ENCODE data around the gene PIGS. TPM values are rescaled to one million over a fixed set of nuclear protein-coding genes. Genes with fewer than 3 reads are reported as not detected.

Gene PIGS
- total RNA-seq, 1 donor from 2014 or later, result 63.1 TPM

DNA sequence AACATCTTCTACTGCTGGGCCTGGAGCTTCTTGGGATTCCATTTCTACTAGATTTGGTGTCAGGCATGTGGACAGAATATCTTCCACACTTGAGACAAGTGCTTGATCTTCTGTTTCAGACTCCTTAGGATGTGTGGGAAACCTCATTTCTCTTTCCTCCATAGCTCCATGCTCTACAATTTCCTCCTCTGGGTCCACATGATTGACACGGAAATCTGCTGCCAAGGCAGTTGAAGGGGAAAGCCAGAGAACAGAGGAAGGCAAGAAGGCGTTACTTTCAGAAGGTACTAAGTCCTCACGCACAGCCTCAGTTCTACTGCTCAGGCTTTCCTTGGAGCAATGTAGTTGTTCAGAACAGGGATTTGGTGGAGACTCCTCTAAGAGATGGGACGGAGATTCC is 20.9 kb upstream of the PIGS start:
- Mint-ChIP-seq H3K9me3 (ENCODE audit: unreplicated experiment) (no peaks in the 10 kb centered on the region), H3K36me3 (ENCODE audit: unreplicated experiment) (no peaks in the 10 kb centered on the region), H3K27ac (ENCODE audit: unreplicated experiment) (no peak overlapping the region), H3K27me3 (ENCODE audit: unreplicated experiment) (no peaks in the 10 kb centered on the region), H3K4me1 (ENCODE audit: low read depth, unreplicated experiment) (no peaks in the 10 kb centered on the region), H3K4me3 (ENCODE audit: unreplicated experiment) (no peak overlapping the region)
- TF ChIP-seq, protein P1, sequence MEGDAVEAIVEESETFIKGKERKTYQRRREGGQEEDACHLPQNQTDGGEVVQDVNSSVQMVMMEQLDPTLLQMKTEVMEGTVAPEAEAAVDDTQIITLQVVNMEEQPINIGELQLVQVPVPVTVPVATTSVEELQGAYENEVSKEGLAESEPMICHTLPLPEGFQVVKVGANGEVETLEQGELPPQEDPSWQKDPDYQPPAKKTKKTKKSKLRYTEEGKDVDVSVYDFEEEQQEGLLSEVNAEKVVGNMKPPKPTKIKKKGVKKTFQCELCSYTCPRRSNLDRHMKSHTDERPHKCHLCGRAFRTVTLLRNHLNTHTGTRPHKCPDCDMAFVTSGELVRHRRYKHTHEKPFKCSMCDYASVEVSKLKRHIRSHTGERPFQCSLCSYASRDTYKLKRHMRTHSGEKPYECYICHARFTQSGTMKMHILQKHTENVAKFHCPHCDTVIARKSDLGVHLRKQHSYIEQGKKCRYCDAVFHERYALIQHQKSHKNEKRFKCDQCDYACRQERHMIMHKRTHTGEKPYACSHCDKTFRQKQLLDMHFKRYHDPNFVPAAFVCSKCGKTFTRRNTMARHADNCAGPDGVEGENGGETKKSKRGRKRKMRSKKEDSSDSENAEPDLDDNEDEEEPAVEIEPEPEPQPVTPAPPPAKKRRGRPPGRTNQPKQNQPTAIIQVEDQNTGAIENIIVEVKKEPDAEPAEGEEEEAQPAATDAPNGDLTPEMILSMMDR (IDR thresholded peaks at IDR 0.05; ENCODE audit: partially characterized antibody, unreplicated experiment), result no peak
- no peak for DNase-seq

DNA sequence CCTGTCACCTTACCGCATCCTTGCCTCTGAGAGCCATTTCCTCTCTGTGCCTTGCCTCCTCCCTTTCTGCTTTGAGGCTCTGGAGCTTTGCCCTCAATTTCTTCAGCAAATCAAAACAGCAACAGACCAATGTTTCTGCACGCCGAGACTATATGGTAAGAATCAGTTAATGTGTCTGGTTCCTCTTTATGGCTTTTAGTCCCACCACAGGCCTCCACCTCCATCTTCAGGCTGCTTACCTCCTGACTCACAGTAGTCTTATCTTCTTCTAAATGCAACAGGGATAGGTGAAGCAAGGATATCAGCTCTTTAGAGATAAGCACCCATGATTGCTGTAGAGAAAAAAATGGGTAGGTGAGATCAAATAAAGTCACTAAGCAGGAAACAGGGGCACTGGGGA is 14.5 kb upstream of the PIGS start:
- H3K36me3 Mint-ChIP-seq (ENCODE audit: unreplicated experiment), result no peaks in the 10 kb centered on the region
- DNase-seq, result no peak
- H3K27me3 Mint-ChIP-seq (ENCODE audit: unreplicated experiment), result no peaks in the 10 kb centered on the region
- no peaks in the 10 kb centered on the region for H3K9me3 Mint-ChIP-seq (ENCODE audit: unreplicated experiment)
- H3K27ac Mint-ChIP-seq (ENCODE audit: unreplicated experiment), result no peak overlapping the region
- TF ChIP-seq, protein P1 (IDR thresholded peaks at IDR 0.05; ENCODE audit: partially characterized antibody, unreplicated experiment), result no peak
- no peaks in the 10 kb centered on the region for H3K4me1 Mint-ChIP-seq (ENCODE audit: low read depth, unreplicated experiment)
- H3K4me3 Mint-ChIP-seq (ENCODE audit: unreplicated experiment), result no peak overlapping the region

GRCh38 chr17:28584434-28584833 is 13.1 kb upstream of the PIGS start:
- no peaks in the 10 kb centered on the region for H3K36me3 Mint-ChIP-seq (ENCODE audit: unreplicated experiment)
- DNase-seq, result no peak
- H3K9me3 Mint-ChIP-seq (ENCODE audit: unreplicated experiment), result no peaks in the 10 kb centered on the region
- H3K4me1 Mint-ChIP-seq (ENCODE audit: low read depth, unreplicated experiment), result no peaks in the 10 kb centered on the region
- no peaks in the 10 kb centered on the region for H3K27me3 Mint-ChIP-seq (ENCODE audit: unreplicated experiment)
- TF ChIP-seq, protein P1 (IDR thresholded peaks at IDR 0.05; ENCODE audit: partially characterized antibody, unreplicated experiment), result no peak
- H3K27ac Mint-ChIP-seq (ENCODE audit: unreplicated experiment), result no peak overlapping the region
- H3K4me3 Mint-ChIP-seq (ENCODE audit: unreplicated experiment), result no peak overlapping the region

DNA sequence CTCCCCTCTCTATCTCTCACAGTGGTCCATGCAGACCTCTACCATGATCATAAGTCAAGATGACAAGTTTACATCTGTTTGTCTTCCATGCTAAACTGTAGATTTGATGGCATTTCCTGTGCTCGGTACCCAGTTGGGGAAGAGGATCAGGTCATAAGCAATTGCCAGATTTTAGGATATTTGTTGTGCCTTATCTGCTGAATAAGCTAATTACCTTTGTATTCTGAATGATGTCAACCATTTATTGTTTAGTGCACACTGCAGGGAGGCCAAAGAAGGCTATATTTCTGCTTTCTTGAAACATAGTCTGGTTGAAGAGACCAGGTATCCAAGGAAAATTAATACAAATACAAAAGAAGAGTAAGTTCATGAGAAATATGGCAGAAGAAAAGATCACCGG is 11.2 kb upstream of the PIGS start:
- Mint-ChIP-seq H3K27ac (ENCODE audit: unreplicated experiment) (no peak overlapping the region), H3K4me1 (ENCODE audit: low read depth, unreplicated experiment) (no peaks in the 10 kb centered on the region), H3K4me3 (ENCODE audit: unreplicated experiment) (no peak overlapping the region), H3K36me3 (ENCODE audit: unreplicated experiment) (no peaks in the 10 kb centered on the region), H3K27me3 (ENCODE audit: unreplicated experiment) (no peaks in the 10 kb centered on the region), H3K9me3 (ENCODE audit: unreplicated experiment) (no peaks in the 10 kb centered on the region)
- TF ChIP-seq, protein P1 (IDR thresholded peaks at IDR 0.05; ENCODE audit: partially characterized antibody, unreplicated experiment), result no peak
- DNase-seq, result no peak

DNA sequence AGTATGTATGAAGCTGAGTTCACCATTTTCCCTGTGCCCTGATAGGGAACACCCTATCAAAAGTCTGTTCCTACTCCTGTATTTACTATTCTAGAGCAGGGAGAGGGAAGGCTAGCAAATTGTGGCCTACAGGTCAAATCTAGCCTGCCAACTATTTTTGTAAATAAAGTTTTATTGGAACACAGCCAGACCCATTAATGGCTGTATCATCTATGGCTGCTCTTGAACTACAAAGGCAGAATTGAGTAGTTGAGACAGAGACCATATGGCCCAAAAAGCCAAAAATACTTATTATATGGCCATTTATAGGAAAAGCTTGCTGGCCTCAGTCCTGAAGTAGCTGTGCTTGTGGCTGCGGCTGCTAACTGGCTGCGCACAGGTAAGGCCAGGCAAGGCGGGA is 9.6 kb upstream of the PIGS start:
- Mint-ChIP-seq H3K36me3 (ENCODE audit: unreplicated experiment) (no peaks in the 10 kb centered on the region), H3K9me3 (ENCODE audit: unreplicated experiment) (peaks cover 3% of the 10 kb centered on the region), H3K27ac (ENCODE audit: unreplicated experiment) (no peak overlapping the region), H3K27me3 (ENCODE audit: unreplicated experiment) (peaks cover 2% of the 10 kb centered on the region), H3K4me1 (ENCODE audit: low read depth, unreplicated experiment) (no peaks in the 10 kb centered on the region), H3K4me3 (ENCODE audit: unreplicated experiment) (no peak overlapping the region)
- DNase-seq, result no peak
- TF ChIP-seq, protein P1 (IDR thresholded peaks at IDR 0.05; ENCODE audit: partially characterized antibody, unreplicated experiment), result no peak
